HEK293 (cell line): Measurements from ENCODE around the gene TCP11.
A peak's percentile ranks its signal among the peaks of the same experiment; 100 is the strongest.

Experiments
- CTCF ChIA-PET: fragments of 350-600 bp; formaldehyde crosslinking; extraction: SDS; loops from one replicate; lab custom pipeline; 2021; ENCODE audit warnings: antibody characterized with exemption; lab: Yijun Ruan, JAX
- POLR2A ChIA-PET: fragments of 300-600 bp; formaldehyde crosslinking; extraction: SDS; loops from one replicate; lab custom pipeline; 2020; ENCODE audit warnings: antibody characterized with exemption, inconsistent platforms; lab: Yijun Ruan, JAX
- H3K27ac ChIP-seq: fragments of 200-500 bp; sonication (Bioruptor generic); 2 replicates; pipeline ENCODE4 v1.5.1; 2014; ENCODE audit warnings: low read depth, low read length, control low read depth, inconsistent platforms; ENCODE audit errors: extremely low read depth
- H3K36me3 ChIP-seq, 2 experiments: fragments of 200-500 bp in 1 of 2; sonication (Bioruptor generic) in 1 of 2; 1 replicate in 1 of 2; 2 replicates in 1 of 2; pipeline ENCODE4 v1.5.1; 2014 to 2017; ENCODE audit warnings: inconsistent platforms in 2 of 2, low read length in 2 of 2; ENCODE audit not compliant: control insufficient read depth in 2 of 2, insufficient read depth in 1 of 2
- H3K4me1 ChIP-seq: fragments of 200-500 bp; sonication (Bioruptor generic); 2 replicates; pipeline ENCODE4 v1.5.1; 2014; ENCODE audit warnings: mild to moderate bottlenecking, low read length, inconsistent platforms; ENCODE audit not compliant: control insufficient read depth, insufficient read depth
- H3K4me3 ChIP-seq: 2 replicates; pipeline ENCODE4 v1.5.1; 2011; ENCODE audit warnings: low read depth, mild to moderate bottlenecking, control low read depth, low read length, moderate library complexity
- H3K9me3 ChIP-seq: fragments of 200-500 bp; sonication (Bioruptor generic); 2 replicates; pipeline ENCODE4 v1.5.1; 2014; ENCODE audit warnings: low read depth, low read length, inconsistent platforms; ENCODE audit not compliant: control insufficient read depth, insufficient read depth
- CTCF ChIP-seq: fragments of 450-650 bp; formaldehyde crosslinking; IDR thresholded peaks from 2 replicates; pipeline ENCODE4 v1.5.1; 2016; ENCODE audit warnings: missing biosample characterization, missing genetic modification characterization
- EGR2 ChIP-seq: fragments of 450-650 bp; formaldehyde crosslinking; IDR thresholded peaks from 2 replicates; pipeline ENCODE4 v1.5.1; 2016; ENCODE audit warnings: low read depth, missing biosample characterization, missing genetic modification characterization
- IKZF3 ChIP-seq: fragments of 450-650 bp; IDR thresholded peaks from 2 replicates; pipeline ENCODE4 v1.5.0; 2018; ENCODE audit warnings: missing biosample characterization, mild to moderate bottlenecking, missing genetic modification characterization, moderate library complexity
- MZF1 ChIP-seq: fragments of 450-650 bp; formaldehyde crosslinking; IDR thresholded peaks from 2 replicates; pipeline ENCODE4 v1.5.1; 2017; ENCODE audit warnings: missing biosample characterization, missing genetic modification characterization, borderline replicate concordance
- REST ChIP-seq: fragments of 450-650 bp; formaldehyde crosslinking; IDR thresholded peaks from 2 replicates; pipeline ENCODE4 v1.5.1; 2016; ENCODE audit warnings: missing biosample characterization, missing genetic modification characterization
- SCRT2 ChIP-seq: fragments of 450-650 bp; formaldehyde crosslinking; IDR thresholded peaks from 2 replicates; pipeline ENCODE4 v1.5.1; 2016; ENCODE audit warnings: missing biosample characterization, missing genetic modification characterization
- ZFHX2 ChIP-seq: fragments of 450-650 bp; formaldehyde crosslinking; conservative IDR thresholded peaks from 2 replicates; pipeline ENCODE4 v1.5.1; 2016; ENCODE audit warnings: missing biosample characterization, missing genetic modification characterization
- ZIC2 ChIP-seq: fragments of 450-650 bp; formaldehyde crosslinking; IDR thresholded peaks from 2 replicates; pipeline ENCODE4 v1.5.1; 2016; ENCODE audit warnings: missing biosample characterization, missing genetic modification characterization
- ZNF214 ChIP-seq: fragments of 450-650 bp; formaldehyde crosslinking; IDR thresholded peaks from 2 replicates; pipeline ENCODE4 v1.5.1; 2017; ENCODE audit warnings: missing biosample characterization, mild to moderate bottlenecking, missing genetic modification characterization, borderline replicate concordance
- ZNF311 ChIP-seq: fragments of 450-650 bp; formaldehyde crosslinking; IDR thresholded peaks from 2 replicates; pipeline ENCODE4 v1.5.1; 2017; ENCODE audit warnings: missing biosample characterization, missing genetic modification characterization, borderline replicate concordance
- ZNF416 ChIP-seq: fragments of 450-650 bp; formaldehyde crosslinking; IDR thresholded peaks from 2 replicates; pipeline ENCODE4 v1.5.1; 2016; ENCODE audit warnings: missing biosample characterization, missing genetic modification characterization
- ZNF473 ChIP-seq: fragments of 450-650 bp; formaldehyde crosslinking; IDR thresholded peaks from 2 replicates; pipeline ENCODE4 v1.5.1; 2017; ENCODE audit warnings: missing biosample characterization, missing genetic modification characterization
- ZNF530 ChIP-seq: fragments of 450-650 bp; formaldehyde crosslinking; IDR thresholded peaks from 2 replicates; pipeline ENCODE4 v1.5.1; 2016; ENCODE audit warnings: low read depth, missing biosample characterization, missing genetic modification characterization
- ZNF600 ChIP-seq: fragments of 450-650 bp; formaldehyde crosslinking; IDR thresholded peaks from 2 replicates; pipeline ENCODE4 v1.5.1; 2016; ENCODE audit warnings: missing biosample characterization, missing genetic modification characterization
- ZNF623 ChIP-seq: fragments of 450-650 bp; formaldehyde crosslinking; IDR thresholded peaks from 2 replicates; pipeline ENCODE4 v1.5.1; 2016; ENCODE audit warnings: missing biosample characterization, missing genetic modification characterization
- ZSCAN5A ChIP-seq: fragments of 450-650 bp; formaldehyde crosslinking; IDR thresholded peaks from 2 replicates; pipeline ENCODE4 v1.5.1; 2016; ENCODE audit warnings: missing biosample characterization, missing genetic modification characterization
- TF ChIP-seq, protein P1 (sequence below): fragments of 450-650 bp; formaldehyde crosslinking; IDR thresholded peaks from 2 replicates; pipeline ENCODE4 v1.5.1; 2016; ENCODE audit warnings: missing biosample characterization, missing genetic modification characterization
- TF ChIP-seq, protein P2 (sequence below): fragments of 450-650 bp; formaldehyde crosslinking; IDR thresholded peaks from 2 replicates; pipeline ENCODE4 v1.5.1; 2016; ENCODE audit warnings: missing biosample characterization, missing genetic modification characterization
- TF ChIP-seq, protein P3 (sequence below): fragments of 450-650 bp; formaldehyde crosslinking; optimal IDR thresholded peaks from 2 replicates; pipeline ENCODE3; 2016; ENCODE audit warnings: missing biosample characterization, mild to moderate bottlenecking, missing genetic modification characterization

The TCP11 gene

GRCh38 chr6:35179901-35180535 lies 38.9 kb upstream of the TCP11 start:
- Histone ChIP-seq H3K4me3 (no peak overlapping the region), H3K27ac (no peak overlapping the region), H3K36me3 (no peaks in the 10 kb centered on the region), H3K4me1 (peaks cover 8% of the 10 kb centered on the region), H3K9me3 (no peaks in the 10 kb centered on the region)
- CTCF ChIA-PET: interaction anchor here (0.8 to 2.2 kb wide), 5 partner anchors 19 to 61 kb away, joined by 3 to 16 read pairs (median 11); no protein-coding TSS in a partner anchor
- POLR2A ChIA-PET: interaction anchor here (0.6 kb wide), 1 partner anchor 483 kb away, joined by 3 read pairs; the partner anchor contains the start of gene ILRUN
- TF ChIP-seq, protein P1, sequence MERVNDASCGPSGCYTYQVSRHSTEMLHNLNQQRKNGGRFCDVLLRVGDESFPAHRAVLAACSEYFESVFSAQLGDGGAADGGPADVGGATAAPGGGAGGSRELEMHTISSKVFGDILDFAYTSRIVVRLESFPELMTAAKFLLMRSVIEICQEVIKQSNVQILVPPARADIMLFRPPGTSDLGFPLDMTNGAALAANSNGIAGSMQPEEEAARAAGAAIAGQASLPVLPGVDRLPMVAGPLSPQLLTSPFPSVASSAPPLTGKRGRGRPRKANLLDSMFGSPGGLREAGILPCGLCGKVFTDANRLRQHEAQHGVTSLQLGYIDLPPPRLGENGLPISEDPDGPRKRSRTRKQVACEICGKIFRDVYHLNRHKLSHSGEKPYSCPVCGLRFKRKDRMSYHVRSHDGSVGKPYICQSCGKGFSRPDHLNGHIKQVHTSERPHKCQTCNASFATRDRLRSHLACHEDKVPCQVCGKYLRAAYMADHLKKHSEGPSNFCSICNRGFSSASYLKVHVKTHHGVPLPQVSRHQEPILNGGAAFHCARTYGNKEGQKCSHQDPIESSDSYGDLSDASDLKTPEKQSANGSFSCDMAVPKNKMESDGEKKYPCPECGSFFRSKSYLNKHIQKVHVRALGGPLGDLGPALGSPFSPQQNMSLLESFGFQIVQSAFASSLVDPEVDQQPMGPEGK (tag by site-specific recombination): no peak
- no peak for TF ChIP-seq ZNF530 (tag by site-specific recombination)
- TF ChIP-seq ZNF623 (tag by site-specific recombination): no peak
- no peak for TF ChIP-seq REST (tag by site-specific recombination)
- TF ChIP-seq, protein P2, sequence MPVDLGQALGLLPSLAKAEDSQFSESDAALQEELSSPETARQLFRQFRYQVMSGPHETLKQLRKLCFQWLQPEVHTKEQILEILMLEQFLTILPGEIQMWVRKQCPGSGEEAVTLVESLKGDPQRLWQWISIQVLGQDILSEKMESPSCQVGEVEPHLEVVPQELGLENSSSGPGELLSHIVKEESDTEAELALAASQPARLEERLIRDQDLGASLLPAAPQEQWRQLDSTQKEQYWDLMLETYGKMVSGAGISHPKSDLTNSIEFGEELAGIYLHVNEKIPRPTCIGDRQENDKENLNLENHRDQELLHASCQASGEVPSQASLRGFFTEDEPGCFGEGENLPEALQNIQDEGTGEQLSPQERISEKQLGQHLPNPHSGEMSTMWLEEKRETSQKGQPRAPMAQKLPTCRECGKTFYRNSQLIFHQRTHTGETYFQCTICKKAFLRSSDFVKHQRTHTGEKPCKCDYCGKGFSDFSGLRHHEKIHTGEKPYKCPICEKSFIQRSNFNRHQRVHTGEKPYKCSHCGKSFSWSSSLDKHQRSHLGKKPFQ: no peak
- TF ChIP-seq IKZF3: no peak
- TF ChIP-seq ZNF600 (tag by site-specific recombination): no peak
- TF ChIP-seq ZNF214 (tag by site-specific recombination): no peak
- TF ChIP-seq ZNF311 (tag by site-specific recombination): no peak

GRCh38 chr6:35178932-35179832 lies 38.0 kb upstream of the TCP11 start:
- no peak overlapping the region for H3K4me3 ChIP-seq
- CTCF ChIA-PET: interaction anchor here (0.6 to 2.2 kb wide), 6 partner anchors 20 to 946 kb away, joined by 3 to 16 read pairs (median 5); no protein-coding TSS in a partner anchor
- no peaks in the 10 kb centered on the region for H3K36me3 ChIP-seq
- H3K4me1 ChIP-seq: peaks cover 8% of the 10 kb centered on the region
- H3K9me3 ChIP-seq: no peaks in the 10 kb centered on the region
- POLR2A ChIA-PET: interaction anchor here (0.6 kb wide), 1 partner anchor 482 kb away, joined by 3 read pairs; the partner anchor contains the start of gene ILRUN
- H3K27ac ChIP-seq: no peak overlapping the region
- TF ChIP-seq ZFHX2 (peak; percentile 84), SCRT2 (tag by site-specific recombination) (0 out of 2 replicates have a peak, but pooled peaks have one; percentile 12), ZIC2 (peak; percentile 81), CTCF (tag by site-specific recombination) (peak; percentile 25; the same call in 1 of the 2 replicates), EGR2 (peak; percentile 82), MZF1 (tag by site-specific recombination) (no peak), ZNF416 (tag by site-specific recombination) (no peak), ZNF473 (tag by site-specific recombination) (no peak), ZSCAN5A (tag by site-specific recombination) (no peak)
- TF ChIP-seq, protein P3, sequence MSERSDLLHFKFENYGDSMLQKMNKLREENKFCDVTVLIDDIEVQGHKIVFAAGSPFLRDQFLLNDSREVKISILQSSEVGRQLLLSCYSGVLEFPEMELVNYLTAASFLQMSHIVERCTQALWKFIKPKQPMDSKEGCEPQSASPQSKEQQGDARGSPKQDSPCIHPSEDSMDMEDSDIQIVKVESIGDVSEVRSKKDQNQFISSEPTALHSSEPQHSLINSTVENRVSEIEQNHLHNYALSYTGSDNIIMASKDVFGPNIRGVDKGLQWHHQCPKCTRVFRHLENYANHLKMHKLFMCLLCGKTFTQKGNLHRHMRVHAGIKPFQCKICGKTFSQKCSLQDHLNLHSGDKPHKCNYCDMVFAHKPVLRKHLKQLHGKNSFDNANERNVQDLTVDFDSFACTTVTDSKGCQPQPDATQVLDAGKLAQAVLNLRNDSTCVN: no peak
